ENCODE results near the gene DDX41. TPM values are rescaled to one million over a fixed set of nuclear protein-coding genes. Genes with fewer than 3 reads are reported as not detected.
A peak's percentile ranks its signal among the peaks of the same experiment; 100 is the strongest.

The DDX41 gene
- total RNA-seq, 5 donors from 2014 or later (not counting 1 experiment from before 2014, with no cell fraction given) = 64.8 to 118 (median 106) TPM

- Histone ChIP-seq H3K36me3 (ENCODE audit: control insufficient read depth in 2 of 2, extremely low read depth in 1 of 2, insufficient read depth in 1 of 2, low read length in 1 of 2) (peaks cover 5 to 12% of the 10 kb centered on the region in 2 donors), H3K4me3 (ENCODE audit: control insufficient read depth in 1 of 2, extremely low read depth in 1 of 2, low read length in 1 of 2) (no peak overlapping the region), H3K4me1 (ENCODE audit: control insufficient read depth in 1 of 2, extremely low read depth in 1 of 2, insufficient read depth in 2 of 2, low read length in 2 of 2) (peaks cover 13 to 26% of the 10 kb centered on the region in 2 experiments), H3K27me3 (replicated peaks in 1 of 2; ENCODE audit: control insufficient read depth in 2 of 2, extremely low read depth in 1 of 2, insufficient read depth in 2 of 2, low read length in 1 of 2) (no peaks in the 10 kb centered on the region), H3K9me3 (no peaks in the 10 kb centered on the region), H3K27ac (ENCODE audit: low read length) (no peak overlapping the region)
- ATAC-seq (replicated peaks in 1 of 4) (no peak), DNase-seq (no peak)
- Mint-ChIP-seq H3K27ac (peak overlapping the region in 1 of 2 donors; percentile 73), H3K4me3 (peak overlapping the region; percentile 85 to 88 (median 87)), H3K36me3 (peaks cover 5% of the 10 kb centered on the region), H3K4me1 (peaks cover 30 to 42% (median 38%) of the 10 kb centered on the region in 3 donors), H3K27me3 (no peaks in the 10 kb centered on the region), H3K9me3 (no peaks in the 10 kb centered on the region)
- CTCF ChIA-PET = no interaction called here
- WGBS (ENCODE audit: insufficient coverage) = 100% methylated on average over 1 of the region's 2 CpGs
- POLR2A ChIA-PET = no interaction called here
These were observed 38.5 kb upstream of the DDX41 start for GRCh38 chr5:177555228-177555627.

GRCh38 chr5:177554474-177555111 is 37.8 kb upstream of the DDX41 start, which contains the start of gene FAM193B:
Gene FAM193B, minus strand, starts transcription at chr5:177554563. Its CDS starts 105 bp downstream, at chr5:177554458.
- WGBS (ENCODE audit: insufficient coverage) = 14% methylated on average over 27 of the region's 49 CpGs
- no peaks in the 10 kb centered on the region for H3K27me3 ChIP-seq (replicated peaks in 1 of 2; ENCODE audit: control insufficient read depth in 2 of 2, extremely low read depth in 1 of 2, insufficient read depth in 2 of 2, low read length in 1 of 2)

GRCh38 chr5:177553671-177554429 is 37.1 kb upstream of the DDX41 start:
- peaks cover 5% of the 10 kb centered on the region for H3K36me3 Mint-ChIP-seq
- POLR2A ChIA-PET = no interaction called here
- H3K4me1 ChIP-seq (ENCODE audit: control insufficient read depth in 1 of 2, extremely low read depth in 1 of 2, insufficient read depth in 2 of 2, low read length in 2 of 2) = peaks cover 13 to 26% of the 10 kb centered on the region in 2 experiments
- H3K27ac Mint-ChIP-seq = no peak overlapping the region
- no peaks in the 10 kb centered on the region for H3K9me3 Mint-ChIP-seq
- H3K27me3 Mint-ChIP-seq = no peaks in the 10 kb centered on the region
- peak; percentile 13 to 53 (median 50) for ATAC-seq (replicated peaks in 1 of 4)
- peaks cover 5 to 13% of the 10 kb centered on the region in 2 donors for H3K36me3 ChIP-seq (ENCODE audit: control insufficient read depth in 2 of 2, extremely low read depth in 1 of 2, insufficient read depth in 1 of 2, low read length in 1 of 2)
- CTCF ChIA-PET = interaction anchor here in 1 of 2 donors (0.9 kb wide), 1 partner anchor 17 kb away, joined by 3 read pairs; no protein-coding TSS in a partner anchor
- under 1% methylated on average over 58 of the region's 72 CpGs for WGBS (ENCODE audit: insufficient coverage)
- DNase-seq = peak in 26 of 35 experiments; percentile 1 to 44 (median 24)
- no peak overlapping the region for H3K27ac ChIP-seq (ENCODE audit: low read length)
- no peaks in the 10 kb centered on the region for H3K27me3 ChIP-seq (replicated peaks in 1 of 2; ENCODE audit: control insufficient read depth in 2 of 2, extremely low read depth in 1 of 2, insufficient read depth in 2 of 2, low read length in 1 of 2)
- peak overlapping the region; percentile 76 to 88 (median 85) for H3K4me3 Mint-ChIP-seq
- H3K4me1 Mint-ChIP-seq = peaks cover 36 to 47% (median 44%) of the 10 kb centered on the region in 3 donors
- no peaks in the 10 kb centered on the region for H3K9me3 ChIP-seq
- peak overlapping the region; percentile 62 to 79 for H3K4me3 ChIP-seq (ENCODE audit: control insufficient read depth in 1 of 2, extremely low read depth in 1 of 2, low read length in 1 of 2)

More at GRCh38 chr5:177554474-177555111, 37.8 kb upstream of the DDX41 start, which contains the start of gene FAM193B:
- POLR2A ChIA-PET = no interaction called here
- H3K36me3 Mint-ChIP-seq = peaks cover 5% of the 10 kb centered on the region
- peak within 1 kb of the TSS; percentile 73 to 81 for H3K27ac Mint-ChIP-seq
- peak within 1 kb of the TSS; percentile 85 to 88 (median 87) for H3K4me3 Mint-ChIP-seq
- CTCF ChIA-PET = no interaction called here
- no peaks in the 10 kb centered on the region for H3K9me3 ChIP-seq
- DNase-seq = peak; percentile 86 to 98 (median 92)
- peaks cover 13 to 26% of the 10 kb centered on the region in 2 experiments for H3K4me1 ChIP-seq (ENCODE audit: control insufficient read depth in 1 of 2, extremely low read depth in 1 of 2, insufficient read depth in 2 of 2, low read length in 2 of 2)
- no peaks in the 10 kb centered on the region for H3K9me3 Mint-ChIP-seq
- H3K36me3 ChIP-seq (ENCODE audit: control insufficient read depth in 2 of 2, extremely low read depth in 1 of 2, insufficient read depth in 1 of 2, low read length in 1 of 2) = peaks cover 5 to 13% of the 10 kb centered on the region in 2 donors
- peaks cover 33 to 44% (median 40%) of the 10 kb centered on the region in 3 donors for H3K4me1 Mint-ChIP-seq
- no peaks in the 10 kb centered on the region for H3K27me3 Mint-ChIP-seq
- H3K4me3 ChIP-seq (ENCODE audit: control insufficient read depth in 1 of 2, extremely low read depth in 1 of 2, low read length in 1 of 2) = peak within 1 kb of the TSS; percentile 62 to 79
- peak; percentile 97 to 98 (median 98) for ATAC-seq (replicated peaks in 1 of 4)
- no peak within 1 kb of the TSS for H3K27ac ChIP-seq (ENCODE audit: low read length)

- CTCF ChIA-PET = interaction anchor here in 1 of 2 donors (0.9 kb wide), 1 partner anchor 18 kb away, joined by 3 read pairs; no protein-coding TSS in a partner anchor
- no peaks in the 10 kb centered on the region for H3K27me3 Mint-ChIP-seq
- H3K4me3 Mint-ChIP-seq = peak overlapping the region; percentile 76 to 88 (median 85)
- H3K27ac Mint-ChIP-seq = peak overlapping the region; percentile 11 to 61
- no peak for ATAC-seq (replicated peaks in 1 of 4)
- H3K9me3 ChIP-seq = no peaks in the 10 kb centered on the region
- peak overlapping the region; percentile 62 to 79 for H3K4me3 ChIP-seq (ENCODE audit: control insufficient read depth in 1 of 2, extremely low read depth in 1 of 2, low read length in 1 of 2)
- 96% methylated on average over 9 of the region's 16 CpGs for WGBS (ENCODE audit: insufficient coverage)
- peaks cover 5 to 13% of the 10 kb centered on the region in 2 donors for H3K36me3 ChIP-seq (ENCODE audit: control insufficient read depth in 2 of 2, extremely low read depth in 1 of 2, insufficient read depth in 1 of 2, low read length in 1 of 2)
- no peak for DNase-seq
- peaks cover 13 to 26% of the 10 kb centered on the region in 2 experiments for H3K4me1 ChIP-seq (ENCODE audit: control insufficient read depth in 1 of 2, extremely low read depth in 1 of 2, insufficient read depth in 2 of 2, low read length in 2 of 2)
- peaks cover 8% of the 10 kb centered on the region for H3K36me3 Mint-ChIP-seq
- peaks cover 42 to 54% (median 49%) of the 10 kb centered on the region in 3 donors for H3K4me1 Mint-ChIP-seq
- no peaks in the 10 kb centered on the region for H3K9me3 Mint-ChIP-seq
- no peaks in the 10 kb centered on the region for H3K27me3 ChIP-seq (replicated peaks in 1 of 2; ENCODE audit: control insufficient read depth in 2 of 2, extremely low read depth in 1 of 2, insufficient read depth in 2 of 2, low read length in 1 of 2)
- no peak overlapping the region for H3K27ac ChIP-seq (ENCODE audit: low read length)
- POLR2A ChIA-PET = no interaction called here
These were observed 36.2 kb upstream of the DDX41 start for GRCh38 chr5:177552839-177553455.

- WGBS (ENCODE audit: insufficient coverage) = no CpG with 5 or more reads among the region's 1 CpG
These were observed 33.4 kb upstream of the DDX41 start for GRCh38 chr5:177550122-177550521.

GRCh38 chr5:177548495-177548894 is 31.7 kb upstream of the DDX41 start:
- CTCF ChIA-PET = no interaction called here
- no peak for ATAC-seq (replicated peaks in 1 of 4)

More at GRCh38 chr5:177550122-177550521, 33.4 kb upstream of the DDX41 start:
- Histone ChIP-seq H3K4me1 (ENCODE audit: control insufficient read depth in 1 of 2, extremely low read depth in 1 of 2, insufficient read depth in 2 of 2, low read length in 2 of 2) (peaks cover 13 to 19% of the 10 kb centered on the region in 2 experiments), H3K9me3 (no peaks in the 10 kb centered on the region), H3K36me3 (ENCODE audit: control insufficient read depth in 2 of 2, extremely low read depth in 1 of 2, insufficient read depth in 1 of 2, low read length in 1 of 2) (peaks cover 5 to 20% of the 10 kb centered on the region in 2 donors), H3K4me3 (ENCODE audit: control insufficient read depth in 1 of 2, extremely low read depth in 1 of 2, low read length in 1 of 2) (no peak overlapping the region), H3K27me3 (replicated peaks in 1 of 2; ENCODE audit: control insufficient read depth in 2 of 2, extremely low read depth in 1 of 2, insufficient read depth in 2 of 2, low read length in 1 of 2) (no peaks in the 10 kb centered on the region), H3K27ac (ENCODE audit: low read length) (no peak overlapping the region)
- POLR2A ChIA-PET = interaction anchor here in 1 of 2 donors (0.6 kb wide), 1 partner anchor 561 kb away, joined by 3 read pairs; no protein-coding TSS in a partner anchor
- DNase-seq (no peak), ATAC-seq (replicated peaks in 1 of 4) (no peak)
- Mint-ChIP-seq H3K27me3 (no peaks in the 10 kb centered on the region), H3K27ac (no peak overlapping the region), H3K9me3 (no peaks in the 10 kb centered on the region), H3K4me1 (peaks cover 55 to 56% (median 56%) of the 10 kb centered on the region in 3 donors), H3K36me3 (peaks cover 12% of the 10 kb centered on the region), H3K4me3 (no peak overlapping the region)
- CTCF ChIA-PET = no interaction called here

More at GRCh38 chr5:177548495-177548894, 31.7 kb upstream of the DDX41 start:
- H3K27ac ChIP-seq (ENCODE audit: low read length) = no peak overlapping the region
- H3K4me3 ChIP-seq (ENCODE audit: control insufficient read depth in 1 of 2, extremely low read depth in 1 of 2, low read length in 1 of 2) = no peak overlapping the region
- H3K4me1 ChIP-seq (ENCODE audit: control insufficient read depth in 1 of 2, extremely low read depth in 1 of 2, insufficient read depth in 2 of 2, low read length in 2 of 2) = peaks cover 10% of the 10 kb centered on the region in 2 experiments
- no peak for DNase-seq
- no peaks in the 10 kb centered on the region for H3K9me3 ChIP-seq
- no peaks in the 10 kb centered on the region for H3K27me3 ChIP-seq (replicated peaks in 1 of 2; ENCODE audit: control insufficient read depth in 2 of 2, extremely low read depth in 1 of 2, insufficient read depth in 2 of 2, low read length in 1 of 2)
- no peak overlapping the region for H3K4me3 Mint-ChIP-seq
- peaks cover 12% of the 10 kb centered on the region for H3K36me3 Mint-ChIP-seq
- POLR2A ChIA-PET = no interaction called here
- no peaks in the 10 kb centered on the region for H3K9me3 Mint-ChIP-seq
- H3K27ac Mint-ChIP-seq = no peak overlapping the region
- peaks cover 5 to 21% of the 10 kb centered on the region in 2 donors for H3K36me3 ChIP-seq (ENCODE audit: control insufficient read depth in 2 of 2, extremely low read depth in 1 of 2, insufficient read depth in 1 of 2, low read length in 1 of 2)
- 50% methylated on average over 1 of the region's 1 CpG for WGBS (ENCODE audit: insufficient coverage)
- peaks cover 51 to 61% (median 54%) of the 10 kb centered on the region in 3 donors for H3K4me1 Mint-ChIP-seq
- H3K27me3 Mint-ChIP-seq = no peaks in the 10 kb centered on the region

All from T-cell (primary cell).